Panc1 (cell line): ENCODE data around the gene DEFB131A. TPM values are rescaled to one million over a fixed set of nuclear protein-coding genes. Genes with fewer than 3 reads are reported as not detected.
"Not testable (repeated sequence)": the region's sequence is repeated elsewhere in the genome, so short reads cannot be mapped to it uniquely, and the experiment has no call there.

ENCODE experiments used
- ATAC-seq: fragments of 200-7000 bp; cut with Tn5 transposase; 2 replicates; pipeline ENCODE4 v1.9.1; 2020; ENCODE audit warnings: mild to moderate bottlenecking, moderate library complexity
- Bru-seq: library from RNA; stranded (reverse); fragments of 400-500 nt; gene quantifications from one replicate; lab custom pipeline; 2021; lab: Mats Ljungman, UMichigan
- BruChase-seq, 2 experiments: library from RNA; stranded (reverse); fragments of 400-500 nt; gene quantifications; one replicate each; lab custom pipeline; 2021; lab: Mats Ljungman, UMichigan
- BruUV-seq: library from RNA; stranded (reverse); fragments of 400-500 nt; replicated peaks from 2 replicates; lab custom pipeline; 2021; lab: Mats Ljungman, UMichigan
- CTCF ChIA-PET: fragments of 300-600 bp; sonication (Branson Sonifier 250); formaldehyde crosslinking; loops from one replicate; lab custom pipeline; 2022; ENCODE audit warnings: antibody characterized with exemption; lab: Charles Lee
- POLR2A ChIA-PET: fragments of 300-600 bp; sonication (Branson Sonifier 250); formaldehyde crosslinking; loops from one replicate; lab custom pipeline; 2022; ENCODE audit warnings: antibody characterized with exemption; lab: Charles Lee
- DNase-seq: peaks from one replicate; pipeline ENCODE4 v3.0.0-alpha.2; 2010; ENCODE audit warnings: low read depth, low spot score
- H3K27ac ChIP-seq: 2 replicates; pipeline ENCODE4 v1.5.1; 2011; ENCODE audit warnings: mild to moderate bottlenecking, low read length, inconsistent platforms
- H3K27me3 ChIP-seq: fragments of 200-500 bp; sonication (Bioruptor generic); 2 replicates; pipeline ENCODE4 v1.6.0; 2014; ENCODE audit warnings: low read length, inconsistent platforms; ENCODE audit not compliant: control insufficient read depth, insufficient read depth
- H3K36me3 ChIP-seq: fragments of 200-500 bp; sonication (Bioruptor generic); 2 replicates; pipeline ENCODE4 v1.5.1; 2014; ENCODE audit warnings: inconsistent platforms, mild to moderate bottlenecking, low read length, moderate library complexity; ENCODE audit not compliant: control insufficient read depth, insufficient read depth
- H3K4me1 ChIP-seq: 2 replicates; pipeline ENCODE4 v1.5.1; 2011; ENCODE audit warnings: inconsistent platforms, mild to moderate bottlenecking, low read length, moderate library complexity; ENCODE audit not compliant: control insufficient read depth, insufficient read depth
- H3K4me3 ChIP-seq, 2 experiments: 2 replicates each; pipeline ENCODE4 v1.5.1; 2011 to 2012; ENCODE audit warnings: low read depth in 2 of 2, low read length in 2 of 2, mild to moderate bottlenecking in 2 of 2, inconsistent platforms in 1 of 2, moderate library complexity in 1 of 2
- H3K9me3 ChIP-seq: fragments of 200-500 bp; sonication (Bioruptor generic); 2 replicates; pipeline ENCODE4 v1.5.1; 2014; ENCODE audit warnings: low read depth, mild to moderate bottlenecking, inconsistent platforms, low read length, moderate library complexity; ENCODE audit not compliant: control insufficient read depth, insufficient read depth
- CTCF ChIP-seq: fragments of 450-650 bp; IDR thresholded peaks from 2 replicates; pipeline ENCODE4 v1.5.1; 2017; ENCODE audit warnings: mild to moderate bottlenecking
- POLR2AphosphoS5 ChIP-seq: IDR thresholded peaks from 2 replicates; pipeline ENCODE4 v1.6.1; 2012; ENCODE audit warnings: mild to moderate bottlenecking, low read depth, low read length, moderate library complexity
- SIN3A ChIP-seq: IDR thresholded peaks from 2 replicates; pipeline ENCODE4 v1.6.1; 2012; ENCODE audit warnings: low read depth, mild to moderate bottlenecking, low read length, moderate library complexity, borderline replicate concordance; ENCODE audit not compliant: insufficient read depth
- TCF7L2 ChIP-seq: IDR thresholded peaks from 2 replicates; pipeline ENCODE4 v1.6.1; 2011; ENCODE audit warnings: mild to moderate bottlenecking, low read depth, low read length, inconsistent platforms
- in situ Hi-C: cut with HindIII; loops from 2 replicates; pipeline ENCODE4 v1.10.0; 2016; ENCODE audit warnings: low sequenced_read_pairs, low pct_unique_long_range_greater_than_20kb
- intact Hi-C: fragments of 100-400 bp; cut with micrococcal nuclease; formaldehyde crosslinking; loops from one replicate; pipeline ENCODE4 v1.10.0; 2022; ENCODE audit not compliant: unreplicated experiment
- long read RNA-seq: library from polyadenylated mRNA; unstranded; transcript quantifications from one replicate; pipeline ENCODE4 v2.0.0, GENCODE V29; 2021; ENCODE audit not compliant: unreplicated experiment
- polyA plus RNA-seq: library from polyadenylated mRNA; unstranded; fragments of >200 nt; gene quantifications from one replicate; pipeline ENCODE4 v1.2.1, GENCODE V29; 2012; ENCODE audit warnings: missing spikeins; ENCODE audit not compliant: insufficient read length
- total RNA-seq: library from RNA; stranded (reverse); gene quantifications from one replicate; pipeline ENCODE4 v1.2.1, GENCODE V29; 2021; ENCODE audit not compliant: unreplicated experiment
- TF ChIP-seq, protein P1 (sequence below), 2 experiments: IDR thresholded peaks; 2 replicates each; pipeline ENCODE4 v1.6.1; 2011 to 2012; ENCODE audit warnings: low read depth in 2 of 2, control low read depth in 1 of 2, low read length in 1 of 2, mild to moderate bottlenecking in 1 of 2, moderate library complexity in 1 of 2; ENCODE audit not compliant: insufficient read depth in 1 of 2

DEFB131A gene, protein sequence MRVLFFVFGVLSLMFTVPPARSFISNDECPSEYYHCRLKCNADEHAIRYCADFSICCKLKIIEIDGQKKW
- not detected for total RNA-seq
- not detected for polyA plus RNA-seq
- not detected for Bru-seq, nascent RNA
- BruChase-seq, experiment 1, labeled RNA remaining after a 2-hour chase = not detected
- not detected for BruChase-seq, experiment 2, labeled RNA remaining after a 6-hour chase
- long read RNA-seq = 0 reads

- DNase-seq, H3K27me3 ChIP-seq, intact Hi-C loops, H3K9me3 ChIP-seq, H3K36me3 ChIP-seq, H3K27ac ChIP-seq, BruUV-seq, ATAC-seq, H3K4me1 ChIP-seq, in situ Hi-C loops, POLR2A ChIA-PET, H3K4me3 ChIP-seq, CTCF ChIA-PET: not testable (repeated sequence)
Observed at GRCh38 chr4:9444114-9444513, at the start of gene DEFB131A. TSS of gene DEFB131A (plus strand) at chr4:9444414. CDS start at chr4:9444534, 120 bp downstream.

- H3K27me3 ChIP-seq, BruUV-seq, H3K9me3 ChIP-seq, H3K4me1 ChIP-seq, H3K27ac ChIP-seq, POLR2A ChIA-PET, CTCF ChIA-PET, ATAC-seq, H3K4me3 ChIP-seq, in situ Hi-C loops, intact Hi-C loops, H3K36me3 ChIP-seq, DNase-seq: not testable (repeated sequence)
Observed at GRCh38 chr4:9405774-9406173, 38.4 kb upstream of the DEFB131A start.

DNA sequence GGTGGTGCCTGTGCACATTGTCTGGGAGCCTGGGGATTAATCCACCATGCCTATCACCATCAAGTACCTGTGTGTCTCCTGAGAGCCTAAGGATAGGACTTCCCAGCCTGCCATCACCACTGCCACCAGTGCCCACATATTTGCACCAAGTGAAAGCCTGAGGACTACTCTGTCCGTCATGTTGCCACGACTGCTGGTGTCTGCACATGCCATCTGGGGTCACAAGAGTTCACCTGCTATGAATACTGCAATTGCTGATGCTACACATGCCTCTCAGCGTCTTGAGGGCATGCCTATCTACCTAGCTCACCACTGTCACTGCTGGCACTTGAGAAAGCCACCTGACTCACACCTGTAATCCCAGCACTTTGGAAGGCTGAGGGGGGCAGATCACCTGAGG is 37.7 kb upstream of the DEFB131A start:
- intact Hi-C loops, H3K36me3 ChIP-seq, H3K4me1 ChIP-seq, H3K9me3 ChIP-seq, DNase-seq, ATAC-seq, CTCF ChIA-PET, in situ Hi-C loops, BruUV-seq, POLR2A ChIA-PET, H3K27me3 ChIP-seq, H3K27ac ChIP-seq, H3K4me3 ChIP-seq: not testable (repeated sequence)

GRCh38 chr4:9409793-9410192 is 34.4 kb upstream of the DEFB131A start:
- ATAC-seq (no peak), DNase-seq (no peak)
- no peaks in the 10 kb centered on the region for H3K9me3 ChIP-seq
- in situ Hi-C loops (no loop called here), intact Hi-C loops (no loop called here)
- ChIA-PET CTCF (no interaction called here), POLR2A (no interaction called here)
- BruUV-seq = no TSS peak
- no peak overlapping the region for H3K4me3 ChIP-seq
- no peak for TF ChIP-seq TCF7L2
- TF ChIP-seq CTCF = no peak
- TF ChIP-seq, protein P1, sequence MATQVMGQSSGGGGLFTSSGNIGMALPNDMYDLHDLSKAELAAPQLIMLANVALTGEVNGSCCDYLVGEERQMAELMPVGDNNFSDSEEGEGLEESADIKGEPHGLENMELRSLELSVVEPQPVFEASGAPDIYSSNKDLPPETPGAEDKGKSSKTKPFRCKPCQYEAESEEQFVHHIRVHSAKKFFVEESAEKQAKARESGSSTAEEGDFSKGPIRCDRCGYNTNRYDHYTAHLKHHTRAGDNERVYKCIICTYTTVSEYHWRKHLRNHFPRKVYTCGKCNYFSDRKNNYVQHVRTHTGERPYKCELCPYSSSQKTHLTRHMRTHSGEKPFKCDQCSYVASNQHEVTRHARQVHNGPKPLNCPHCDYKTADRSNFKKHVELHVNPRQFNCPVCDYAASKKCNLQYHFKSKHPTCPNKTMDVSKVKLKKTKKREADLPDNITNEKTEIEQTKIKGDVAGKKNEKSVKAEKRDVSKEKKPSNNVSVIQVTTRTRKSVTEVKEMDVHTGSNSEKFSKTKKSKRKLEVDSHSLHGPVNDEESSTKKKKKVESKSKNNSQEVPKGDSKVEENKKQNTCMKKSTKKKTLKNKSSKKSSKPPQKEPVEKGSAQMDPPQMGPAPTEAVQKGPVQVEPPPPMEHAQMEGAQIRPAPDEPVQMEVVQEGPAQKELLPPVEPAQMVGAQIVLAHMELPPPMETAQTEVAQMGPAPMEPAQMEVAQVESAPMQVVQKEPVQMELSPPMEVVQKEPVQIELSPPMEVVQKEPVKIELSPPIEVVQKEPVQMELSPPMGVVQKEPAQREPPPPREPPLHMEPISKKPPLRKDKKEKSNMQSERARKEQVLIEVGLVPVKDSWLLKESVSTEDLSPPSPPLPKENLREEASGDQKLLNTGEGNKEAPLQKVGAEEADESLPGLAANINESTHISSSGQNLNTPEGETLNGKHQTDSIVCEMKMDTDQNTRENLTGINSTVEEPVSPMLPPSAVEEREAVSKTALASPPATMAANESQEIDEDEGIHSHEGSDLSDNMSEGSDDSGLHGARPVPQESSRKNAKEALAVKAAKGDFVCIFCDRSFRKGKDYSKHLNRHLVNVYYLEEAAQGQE (IDR thresholded peaks at IDR 0.05; ENCODE audit: insufficient read depth in 1 of 2, low read depth in 2 of 2, low read length in 1 of 2) = no peak
- no peak for TF ChIP-seq POLR2AphosphoS5
- TF ChIP-seq SIN3A = no peak
- H3K27ac ChIP-seq = no peak overlapping the region
- no peaks in the 10 kb centered on the region for H3K27me3 ChIP-seq
- no peaks in the 10 kb centered on the region for H3K36me3 ChIP-seq
- no peaks in the 10 kb centered on the region for H3K4me1 ChIP-seq

- in situ Hi-C loops, H3K27ac ChIP-seq, POLR2A ChIA-PET, H3K27me3 ChIP-seq, CTCF ChIA-PET, H3K4me1 ChIP-seq, DNase-seq, ATAC-seq, intact Hi-C loops, H3K4me3 ChIP-seq, BruUV-seq, H3K36me3 ChIP-seq, H3K9me3 ChIP-seq: not testable (repeated sequence)
Observed at GRCh38 chr4:9421884-9422455, 22.2 kb upstream of the DEFB131A start.
